Measurements from ENCODE around the gene CADPS2. TPM values are rescaled to one million over a fixed set of nuclear protein-coding genes. Genes with fewer than 3 reads are reported as not detected.
A peak's percentile ranks its signal among the peaks of the same experiment; 100 is the strongest.

CADPS2 gene
- total RNA-seq, 1 donor from 2014 or later, result 6.4 TPM

- no peaks in the 10 kb centered on the region for H3K27me3 Mint-ChIP-seq (ENCODE audit: low read depth, unreplicated experiment)
- no peaks in the 10 kb centered on the region for H3K9me3 Mint-ChIP-seq (ENCODE audit: unreplicated experiment)
- H3K4me3 Mint-ChIP-seq (ENCODE audit: unreplicated experiment), result no peak overlapping the region
- H3K4me3 ChIP-seq (ENCODE audit: insufficient read depth, low read depth, low read length), result no peak overlapping the region
- H2AFZ ChIP-seq (ENCODE audit: low read depth, low read length), result no peak overlapping the region
- no peak overlapping the region for H3K27ac ChIP-seq (ENCODE audit: low read depth, low read length)
- TF ChIP-seq CTCF (IDR thresholded peaks at IDR 0.05; ENCODE audit: insufficient read depth, low read depth, low read length) (no peak), EZH2 (IDR thresholded peaks at IDR 0.05; ENCODE audit: insufficient read depth, low read length) (no peak)
- no peaks in the 10 kb centered on the region for H3K79me2 ChIP-seq (ENCODE audit: insufficient read depth, low read length)
- no peak overlapping the region for H3K27ac Mint-ChIP-seq (ENCODE audit: unreplicated experiment)
- H4K20me1 ChIP-seq (ENCODE audit: insufficient read depth, low read length), result no peaks in the 10 kb centered on the region
- H3K27me3 ChIP-seq (ENCODE audit: insufficient read depth, low read length), result no peaks in the 10 kb centered on the region
- no peaks in the 10 kb centered on the region for H3K36me3 Mint-ChIP-seq (ENCODE audit: low read depth, unreplicated experiment)
- H3K4me1 ChIP-seq (ENCODE audit: insufficient read depth, low read length), result no peaks in the 10 kb centered on the region
- DNase-seq (ENCODE audit: low read depth) (peak; percentile 56), FAIRE-seq (no peak)
- no peaks in the 10 kb centered on the region for H3K9me3 ChIP-seq (ENCODE audit: insufficient read depth, low read depth, low read length)
- no peak overlapping the region for H3K4me2 ChIP-seq (ENCODE audit: low read length)
- H3K9ac ChIP-seq (ENCODE audit: low read length), result no peak overlapping the region
- H3K36me3 ChIP-seq (ENCODE audit: insufficient read depth, low read length), result no peaks in the 10 kb centered on the region
- no peaks in the 10 kb centered on the region for H3K4me1 Mint-ChIP-seq (ENCODE audit: low read depth, unreplicated experiment)
Observed at GRCh38 chr7:122487131-122487530, 399.1 kb downstream of the CADPS2 start.

GRCh38 chr7:122485856-122486255 lies 400.4 kb downstream of the CADPS2 start:
- H3K27me3 ChIP-seq (ENCODE audit: insufficient read depth, low read length), result no peaks in the 10 kb centered on the region

More at GRCh38 chr7:122485856-122486255, 400.4 kb downstream of the CADPS2 start:
- H4K20me1 ChIP-seq (ENCODE audit: insufficient read depth, low read length), result no peaks in the 10 kb centered on the region
- Mint-ChIP-seq H3K27me3 (ENCODE audit: low read depth, unreplicated experiment) (no peaks in the 10 kb centered on the region), H3K4me3 (ENCODE audit: unreplicated experiment) (no peak overlapping the region), H3K9me3 (ENCODE audit: unreplicated experiment) (no peaks in the 10 kb centered on the region), H3K27ac (ENCODE audit: unreplicated experiment) (no peak overlapping the region), H3K4me1 (ENCODE audit: low read depth, unreplicated experiment) (no peaks in the 10 kb centered on the region), H3K36me3 (ENCODE audit: low read depth, unreplicated experiment) (no peaks in the 10 kb centered on the region)
- H3K79me2 ChIP-seq (ENCODE audit: insufficient read depth, low read length), result no peaks in the 10 kb centered on the region
- H3K9me3 ChIP-seq (ENCODE audit: insufficient read depth, low read depth, low read length), result no peaks in the 10 kb centered on the region
- no peak overlapping the region for H3K27ac ChIP-seq (ENCODE audit: low read depth, low read length)
- DNase-seq (ENCODE audit: low read depth), result peak; percentile 62
- H3K4me3 ChIP-seq (ENCODE audit: insufficient read depth, low read depth, low read length), result no peak overlapping the region
- no peak overlapping the region for H3K4me2 ChIP-seq (ENCODE audit: low read length)
- no peak overlapping the region for H3K9ac ChIP-seq (ENCODE audit: low read length)
- no peak for FAIRE-seq
- H3K4me1 ChIP-seq (ENCODE audit: insufficient read depth, low read length), result no peaks in the 10 kb centered on the region
- no peak overlapping the region for H2AFZ ChIP-seq (ENCODE audit: low read depth, low read length)
- H3K36me3 ChIP-seq (ENCODE audit: insufficient read depth, low read length), result no peaks in the 10 kb centered on the region
- TF ChIP-seq CTCF (IDR thresholded peaks at IDR 0.05; ENCODE audit: insufficient read depth, low read depth, low read length) (no peak), EZH2 (IDR thresholded peaks at IDR 0.05; ENCODE audit: insufficient read depth, low read length) (no peak)
